Astrocyte of the spinal cord (primary cell): ENCODE results near the gene CHFR.

Experiments
- DNase-seq: peaks from one replicate; pipeline ENCODE4 v3.0.0; 2011; ENCODE audit warnings: low read depth, low spot score
- H3K4me3 ChIP-seq: 2 replicates; pipeline ENCODE4 v1.5.1; 2011; ENCODE audit warnings: low read depth, mild to moderate bottlenecking, low read length, moderate library complexity
- CTCF ChIP-seq: IDR thresholded peaks from 2 replicates; pipeline ENCODE4 v1.5.1; 2012; ENCODE audit warnings: low read depth, mild to moderate bottlenecking, low read length, inconsistent platforms
- in situ Hi-C: cut with HindIII; loops from 2 replicates; pipeline ENCODE4 v1.10.0; 2017; ENCODE audit warnings: low sequenced_read_pairs

CHFR gene

GRCh38 chr12:132874175-132874574, 13.2 kb downstream of the CHFR start:
- TF ChIP-seq CTCF = no peak
- no peak for DNase-seq
- in situ Hi-C loops = no loop called here
- no peak overlapping the region for H3K4me3 ChIP-seq

- no peak overlapping the region for H3K4me3 ChIP-seq
- in situ Hi-C loops = no loop called here
- DNase-seq = no peak
- TF ChIP-seq CTCF = no peak
Observed at GRCh38 chr12:132873724-132874123, 13.7 kb downstream of the CHFR start.

GRCh38 chr12:132872975-132873421, 14.4 kb downstream of the CHFR start:
- no peak overlapping the region for H3K4me3 ChIP-seq
- DNase-seq = no peak
- in situ Hi-C loops = no loop called here
- no peak for TF ChIP-seq CTCF

GRCh38 chr12:132872073-132872855, 15.1 kb downstream of the CHFR start:
- in situ Hi-C loops = no loop called here
- H3K4me3 ChIP-seq = no peak overlapping the region
- no peak for TF ChIP-seq CTCF
- no peak for DNase-seq

- in situ Hi-C loops = no loop called here
- no peak for TF ChIP-seq CTCF
- no peak overlapping the region for H3K4me3 ChIP-seq
- DNase-seq = no peak
Observed at GRCh38 chr12:132869551-132869950, 17.9 kb downstream of the CHFR start.

GRCh38 chr12:132866251-132866828, 21.1 kb downstream of the CHFR start:
- DNase-seq = peak; percentile 15
- in situ Hi-C loops = no loop called here
- no peak for TF ChIP-seq CTCF

More at GRCh38 chr12:132866251-132866828, 21.1 kb downstream of the CHFR start:
- no peak overlapping the region for H3K4me3 ChIP-seq
